Loucy (cell line): ENCODE data around the gene APC2.

Source experiments
- CTCF ChIP-seq: fragments of 200-600 bp; sonication (generic); conservative IDR thresholded peaks from 2 replicates; pipeline ENCODE4 v1.5.1; 2014; ENCODE audit warnings: mild to moderate bottlenecking, antibody characterized with exemption, low read length
- EZH2phosphoT487 ChIP-seq: fragments of 200-600 bp; IDR thresholded peaks from 2 replicates; pipeline ENCODE4 v1.6.1; 2018; ENCODE audit warnings: antibody characterized with exemption, mild to moderate bottlenecking, moderate library complexity, borderline replicate concordance

DNA sequence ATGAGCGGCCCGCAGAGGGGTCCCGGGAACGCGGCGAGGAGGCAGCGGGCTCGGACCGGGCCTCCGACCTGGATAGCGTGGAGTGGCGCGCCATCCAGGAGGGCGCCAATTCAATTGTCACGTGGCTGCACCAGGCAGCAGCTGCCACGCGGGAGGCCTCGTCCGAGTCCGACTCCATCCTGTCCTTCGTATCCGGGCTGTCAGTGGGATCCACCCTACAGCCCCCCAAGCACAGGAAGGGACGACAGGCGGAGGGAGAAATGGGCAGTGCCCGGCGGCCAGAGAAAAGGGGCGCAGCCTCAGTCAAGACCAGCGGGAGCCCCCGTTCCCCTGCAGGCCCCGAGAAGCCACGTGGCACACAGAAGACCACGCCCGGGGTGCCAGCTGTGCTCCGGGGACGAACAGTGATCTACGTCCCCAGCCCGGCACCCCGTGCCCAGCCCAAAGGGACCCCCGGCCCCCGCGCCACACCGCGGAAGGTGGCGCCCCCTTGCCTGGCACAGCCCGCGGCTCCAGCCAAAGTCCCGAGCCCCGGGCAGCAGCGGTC lies 18.4 kb downstream of the APC2 start:
- TF ChIP-seq EZH2phosphoT487: no peak
- no peak for TF ChIP-seq CTCF
